Neural cell (in vitro differentiated cells): ENCODE measurements around the gene SH3RF1. TPM values are rescaled to one million over a fixed set of nuclear protein-coding genes. Genes with fewer than 3 reads are reported as not detected.

Source experiments
- H2AFZ ChIP-seq: fragments of 200-600, 300-800 bp; sonication (generic), shearing (Covaris generic); 2 replicates; pipeline ENCODE4 v1.6.0; 2014; ENCODE audit warnings: low read depth, mild to moderate bottlenecking, antibody characterized with exemption, low read length, moderate library complexity
- H3F3A ChIP-seq: fragments of 200-600 bp; shearing (Covaris generic); 2 replicates; pipeline ENCODE4 v1.6.1; 2016; ENCODE audit warnings: mild to moderate bottlenecking, moderate library complexity, mixed read lengths, antibody characterized with exemption, low read length; ENCODE audit not compliant: insufficient read depth, poor library complexity, severe bottlenecking
- H3K27ac ChIP-seq: fragments of 200-600, 300-800 bp; sonication (generic), shearing (Covaris generic); 2 replicates; pipeline ENCODE4 v1.5.1; 2014; ENCODE audit warnings: mild to moderate bottlenecking, low read length, moderate library complexity
- H3K27me3 ChIP-seq: fragments of 300-800, 200-600 bp; sonication (generic), shearing (Covaris generic); 2 replicates; pipeline ENCODE4 v1.6.0; 2014; ENCODE audit warnings: mild to moderate bottlenecking, low read depth, low read length, moderate library complexity; ENCODE audit not compliant: insufficient read depth
- H3K36me3 ChIP-seq: fragments of 300-800, 200-600 bp; sonication (generic), shearing (Covaris generic); 2 replicates; pipeline ENCODE4 v1.5.1; 2014; ENCODE audit warnings: mild to moderate bottlenecking, antibody characterized with exemption, low read length, moderate library complexity; ENCODE audit not compliant: insufficient read depth
- H3K4me2 ChIP-seq: fragments of 300-800, 200-600 bp; sonication (generic), shearing (Covaris generic); 2 replicates; pipeline ENCODE4 v1.6.0; 2014; ENCODE audit warnings: mild to moderate bottlenecking, low read length
- H3K4me3 ChIP-seq: fragments of 300-800, 200-600 bp; sonication (generic), shearing (Covaris generic); 2 replicates; pipeline ENCODE4 v1.5.1; 2014; ENCODE audit warnings: mild to moderate bottlenecking, low read length, moderate library complexity
- H3K79me2 ChIP-seq: fragments of 200-600 bp; shearing (Covaris generic); replicated peaks from 2 replicates; pipeline ENCODE4 v1.6.0; 2014; ENCODE audit warnings: mild to moderate bottlenecking, low read length, moderate library complexity; ENCODE audit not compliant: insufficient read depth
- H3K9ac ChIP-seq: fragments of 300-800, 200-600 bp; sonication (generic), shearing (Covaris generic); 2 replicates; pipeline ENCODE4 v1.6.1; 2016; ENCODE audit warnings: mild to moderate bottlenecking, low read length, mixed read lengths
- H3K9me2 ChIP-seq: fragments of 200-600 bp; shearing (Covaris generic); 2 replicates; pipeline ENCODE4 v1.6.1; 2016; ENCODE audit warnings: mild to moderate bottlenecking, low read length, mixed read lengths; ENCODE audit not compliant: insufficient read depth
- H3K9me3 ChIP-seq: fragments of 200-600, 300-800 bp; sonication (generic), shearing (Covaris generic); 2 replicates; pipeline ENCODE4 v1.6.1; 2016; ENCODE audit warnings: mild to moderate bottlenecking, mixed run types, low read length, moderate library complexity, mixed read lengths
- H4K20me1 ChIP-seq: fragments of 200-600 bp; shearing (Covaris generic); 2 replicates; pipeline ENCODE4 v1.6.1; 2016; ENCODE audit warnings: mild to moderate bottlenecking, mixed run types; ENCODE audit not compliant: insufficient read depth
- EP300 ChIP-seq: fragments of 450-650 bp; conservative IDR thresholded peaks from 2 replicates; pipeline ENCODE4 v1.6.1; 2014; ENCODE audit warnings: antibody characterized with exemption, mild to moderate bottlenecking, moderate library complexity; ENCODE audit not compliant: poor library complexity, severe bottlenecking
- EZH2 ChIP-seq: fragments of 200-600, 300-800 bp; shearing (Covaris generic), sonication (generic); IDR thresholded peaks from 2 replicates; pipeline ENCODE4 v1.6.1; 2014; ENCODE audit warnings: antibody characterized with exemption, low read length, borderline replicate concordance, mild to moderate bottlenecking; ENCODE audit not compliant: insufficient read depth, poor library complexity, severe bottlenecking
- MXI1 ChIP-seq: fragments of 450-650 bp; conservative IDR thresholded peaks from 2 replicates; pipeline ENCODE4 v1.6.1; 2014; ENCODE audit warnings: antibody characterized with exemption, mild to moderate bottlenecking; ENCODE audit not compliant: poor library complexity, severe bottlenecking
- POLR2AphosphoS5 ChIP-seq: IDR thresholded peaks from 2 replicates; pipeline ENCODE4 v1.6.1; 2012
- RAD21 ChIP-seq: fragments of 450-650 bp; conservative IDR thresholded peaks from 2 replicates; pipeline ENCODE4 v1.6.1; 2014; ENCODE audit warnings: antibody characterized with exemption, mild to moderate bottlenecking, moderate library complexity
- SMC3 ChIP-seq: fragments of 450-650 bp; conservative IDR thresholded peaks from 2 replicates; pipeline ENCODE4 v1.6.1; 2014; ENCODE audit warnings: antibody characterized with exemption, mild to moderate bottlenecking, moderate library complexity; ENCODE audit not compliant: poor library complexity
- TAF1 ChIP-seq: IDR thresholded peaks from 2 replicates; pipeline ENCODE4 v1.6.1; 2012; ENCODE audit warnings: low read depth
- polyA plus RNA-seq: library from polyadenylated mRNA; depleted of rRNA; stranded (reverse); fragments of >200 nt; gene quantifications from 2 replicates; pipeline ENCODE4 v1.2.3, GENCODE V29; 2014
- TF ChIP-seq, protein P1 (sequence below): IDR thresholded peaks from 2 replicates; pipeline ENCODE4 v1.6.1; 2012; ENCODE audit warnings: borderline replicate concordance
- TF ChIP-seq, protein P2 (sequence below): fragments of 450-650 bp; IDR thresholded peaks from 2 replicates; pipeline ENCODE4 v1.5.1; 2014; ENCODE audit warnings: antibody characterized with exemption, mild to moderate bottlenecking, moderate library complexity; ENCODE audit not compliant: poor library complexity, severe bottlenecking

SH3RF1 gene
- polyA plus RNA-seq, 1 donor from 2014 or later, result 3.1 TPM

DNA sequence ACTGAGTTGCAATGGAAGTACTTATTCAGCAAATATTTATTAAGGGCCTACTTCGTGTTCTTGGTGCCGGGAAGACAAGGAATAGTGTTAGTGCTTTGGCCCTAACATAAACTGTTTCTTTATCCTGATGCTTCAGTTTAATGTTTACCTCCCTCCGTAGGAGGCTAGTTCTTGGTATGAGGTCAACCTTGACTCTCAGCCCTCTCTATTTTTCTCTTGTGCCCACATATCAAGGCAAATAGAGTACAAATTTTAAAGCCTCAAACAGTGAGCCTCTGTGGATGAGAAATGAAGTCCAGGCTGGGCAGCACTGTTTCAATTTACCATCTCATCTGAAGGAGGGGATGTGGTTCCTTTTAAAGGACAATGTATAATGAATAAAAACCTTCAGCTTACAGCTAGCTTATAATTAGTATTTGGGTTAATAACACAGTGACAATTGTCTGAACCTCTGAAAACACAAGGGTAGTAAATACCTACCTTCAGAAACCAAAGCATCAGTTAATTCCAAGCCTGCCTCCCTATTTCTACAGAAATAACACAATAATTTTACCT lies 68.5 kb downstream of the SH3RF1 start:
- H3F3A ChIP-seq, result no peaks in the 10 kb centered on the region
- H3K79me2 ChIP-seq, result peaks cover 16% of the 10 kb centered on the region
- no peaks in the 10 kb centered on the region for H3K9me2 ChIP-seq
- no peak overlapping the region for H3K9ac ChIP-seq
- H3K9me3 ChIP-seq, result no peaks in the 10 kb centered on the region
- no peak overlapping the region for H3K4me3 ChIP-seq
- TF ChIP-seq SMC3 (no peak), MXI1 (no peak), EZH2 (no peak), EP300 (no peak), RAD21 (no peak), POLR2AphosphoS5 (no peak), TAF1 (no peak)
- TF ChIP-seq, protein P1, sequence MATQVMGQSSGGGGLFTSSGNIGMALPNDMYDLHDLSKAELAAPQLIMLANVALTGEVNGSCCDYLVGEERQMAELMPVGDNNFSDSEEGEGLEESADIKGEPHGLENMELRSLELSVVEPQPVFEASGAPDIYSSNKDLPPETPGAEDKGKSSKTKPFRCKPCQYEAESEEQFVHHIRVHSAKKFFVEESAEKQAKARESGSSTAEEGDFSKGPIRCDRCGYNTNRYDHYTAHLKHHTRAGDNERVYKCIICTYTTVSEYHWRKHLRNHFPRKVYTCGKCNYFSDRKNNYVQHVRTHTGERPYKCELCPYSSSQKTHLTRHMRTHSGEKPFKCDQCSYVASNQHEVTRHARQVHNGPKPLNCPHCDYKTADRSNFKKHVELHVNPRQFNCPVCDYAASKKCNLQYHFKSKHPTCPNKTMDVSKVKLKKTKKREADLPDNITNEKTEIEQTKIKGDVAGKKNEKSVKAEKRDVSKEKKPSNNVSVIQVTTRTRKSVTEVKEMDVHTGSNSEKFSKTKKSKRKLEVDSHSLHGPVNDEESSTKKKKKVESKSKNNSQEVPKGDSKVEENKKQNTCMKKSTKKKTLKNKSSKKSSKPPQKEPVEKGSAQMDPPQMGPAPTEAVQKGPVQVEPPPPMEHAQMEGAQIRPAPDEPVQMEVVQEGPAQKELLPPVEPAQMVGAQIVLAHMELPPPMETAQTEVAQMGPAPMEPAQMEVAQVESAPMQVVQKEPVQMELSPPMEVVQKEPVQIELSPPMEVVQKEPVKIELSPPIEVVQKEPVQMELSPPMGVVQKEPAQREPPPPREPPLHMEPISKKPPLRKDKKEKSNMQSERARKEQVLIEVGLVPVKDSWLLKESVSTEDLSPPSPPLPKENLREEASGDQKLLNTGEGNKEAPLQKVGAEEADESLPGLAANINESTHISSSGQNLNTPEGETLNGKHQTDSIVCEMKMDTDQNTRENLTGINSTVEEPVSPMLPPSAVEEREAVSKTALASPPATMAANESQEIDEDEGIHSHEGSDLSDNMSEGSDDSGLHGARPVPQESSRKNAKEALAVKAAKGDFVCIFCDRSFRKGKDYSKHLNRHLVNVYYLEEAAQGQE, result no peak
- TF ChIP-seq, protein P2, sequence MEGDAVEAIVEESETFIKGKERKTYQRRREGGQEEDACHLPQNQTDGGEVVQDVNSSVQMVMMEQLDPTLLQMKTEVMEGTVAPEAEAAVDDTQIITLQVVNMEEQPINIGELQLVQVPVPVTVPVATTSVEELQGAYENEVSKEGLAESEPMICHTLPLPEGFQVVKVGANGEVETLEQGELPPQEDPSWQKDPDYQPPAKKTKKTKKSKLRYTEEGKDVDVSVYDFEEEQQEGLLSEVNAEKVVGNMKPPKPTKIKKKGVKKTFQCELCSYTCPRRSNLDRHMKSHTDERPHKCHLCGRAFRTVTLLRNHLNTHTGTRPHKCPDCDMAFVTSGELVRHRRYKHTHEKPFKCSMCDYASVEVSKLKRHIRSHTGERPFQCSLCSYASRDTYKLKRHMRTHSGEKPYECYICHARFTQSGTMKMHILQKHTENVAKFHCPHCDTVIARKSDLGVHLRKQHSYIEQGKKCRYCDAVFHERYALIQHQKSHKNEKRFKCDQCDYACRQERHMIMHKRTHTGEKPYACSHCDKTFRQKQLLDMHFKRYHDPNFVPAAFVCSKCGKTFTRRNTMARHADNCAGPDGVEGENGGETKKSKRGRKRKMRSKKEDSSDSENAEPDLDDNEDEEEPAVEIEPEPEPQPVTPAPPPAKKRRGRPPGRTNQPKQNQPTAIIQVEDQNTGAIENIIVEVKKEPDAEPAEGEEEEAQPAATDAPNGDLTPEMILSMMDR, result no peak
- no peak overlapping the region for H2AFZ ChIP-seq
- no peaks in the 10 kb centered on the region for H3K27me3 ChIP-seq
- H3K27ac ChIP-seq, result no peak overlapping the region
- H3K4me2 ChIP-seq, result no peak overlapping the region
- no peaks in the 10 kb centered on the region for H3K36me3 ChIP-seq
- no peaks in the 10 kb centered on the region for H4K20me1 ChIP-seq

DNA sequence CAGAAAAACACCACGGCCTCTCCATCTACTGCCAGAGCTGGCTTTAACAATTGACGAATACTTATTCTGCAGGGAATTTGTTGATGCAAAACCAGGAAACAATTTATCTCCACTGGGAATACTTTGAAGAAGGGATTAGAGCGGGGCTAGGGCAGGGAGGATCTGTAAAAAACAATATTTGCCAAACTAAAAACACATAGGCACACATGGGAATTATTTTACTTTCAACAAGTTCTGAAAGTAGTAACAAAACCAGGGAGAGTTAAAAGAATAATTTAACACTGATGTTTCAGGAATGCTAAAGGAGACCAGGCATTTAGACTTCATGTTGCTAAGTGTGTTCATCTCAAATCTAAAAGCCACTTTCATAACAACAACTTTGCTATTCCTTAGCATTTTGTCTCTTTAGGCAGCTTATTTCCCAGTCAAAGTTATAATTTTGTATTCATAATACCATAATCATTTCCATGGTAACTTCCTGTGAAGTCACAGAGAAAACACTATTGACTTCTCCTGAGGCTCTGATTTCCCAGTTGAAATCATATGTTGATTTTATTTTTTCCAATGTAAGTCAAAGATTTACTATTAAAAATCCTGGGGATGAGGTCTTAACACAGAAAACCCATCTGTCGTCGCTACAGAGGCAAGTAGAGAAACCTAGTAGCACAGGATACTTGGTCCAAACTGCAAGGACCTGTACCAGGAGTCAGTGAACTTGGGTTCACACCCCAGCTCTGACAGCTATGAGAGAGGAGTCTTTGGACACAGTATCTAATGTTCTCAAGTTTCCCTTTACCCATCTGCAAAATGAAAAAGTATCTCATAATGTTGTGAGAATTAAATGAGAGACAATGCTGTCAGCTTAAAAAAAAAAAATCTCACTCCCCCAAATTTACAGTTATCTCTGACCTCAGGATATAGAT lies 69.3 kb downstream of the SH3RF1 start:
- Histone ChIP-seq H3K27ac (no peak overlapping the region), H3K36me3 (no peaks in the 10 kb centered on the region), H3K79me2 (peaks cover 13% of the 10 kb centered on the region), H3F3A (no peaks in the 10 kb centered on the region), H3K9ac (no peak overlapping the region), H2AFZ (no peak overlapping the region), H3K4me2 (no peak overlapping the region), H3K9me2 (no peaks in the 10 kb centered on the region), H4K20me1 (no peaks in the 10 kb centered on the region), H3K9me3 (no peaks in the 10 kb centered on the region), H3K27me3 (no peaks in the 10 kb centered on the region), H3K4me3 (no peak overlapping the region)
- TF ChIP-seq EZH2, result no peak
- TF ChIP-seq EP300, result no peak
- TF ChIP-seq TAF1, result no peak
- TF ChIP-seq POLR2AphosphoS5, result no peak
- TF ChIP-seq MXI1, result no peak
- TF ChIP-seq SMC3, result no peak
- TF ChIP-seq, protein P1, result no peak
- TF ChIP-seq, protein P2, result no peak
- no peak for TF ChIP-seq RAD21
